Mucosa of descending colon (tissue), 3 donors: Measurements from ENCODE around the gene NPB. TPM values are rescaled to one million over a fixed set of nuclear protein-coding genes. Genes with fewer than 3 reads are reported as not detected.

Experiments used
- ATAC-seq: fragments of 200-7000 bp; cut with Tn5 transposase; one replicate; pipeline ENCODE4 v1.9.1; 2020; ENCODE audit warnings: mild to moderate bottlenecking, moderate library complexity
- DNase-seq, 3 donors: peaks; one replicate each; pipeline ENCODE4 v3.0.0-alpha.2; 2020
- H3K36me3 ChIP-seq: fragments of 200-600 bp; one replicate; pipeline ENCODE4 v1.8.0; 2021; ENCODE audit warnings: low read depth, mild to moderate bottlenecking
- H3K4me1 ChIP-seq: fragments of 200-600 bp; one replicate; pipeline ENCODE4 v1.8.0; 2021; ENCODE audit warnings: low read depth, mild to moderate bottlenecking
- H3K4me3 ChIP-seq: fragments of 200-600 bp; one replicate; pipeline ENCODE4 v1.8.0; 2021; ENCODE audit warnings: mild to moderate bottlenecking
- H3K9me3 ChIP-seq: fragments of 200-600 bp; one replicate; pipeline ENCODE4 v1.8.0; 2021; ENCODE audit warnings: mild to moderate bottlenecking
- CTCF ChIP-seq: fragments of 200-600 bp; IDR thresholded peaks from one replicate; pipeline ENCODE4 v1.8.0; 2022; ENCODE audit warnings: antibody characterized with exemption, mild to moderate bottlenecking
- intact Hi-C, 2 donors: fragments of 100-400 bp; cut with DNase I in 1 of 2; cut with micrococcal nuclease in 1 of 2; formaldehyde crosslinking; loops; one replicate each; pipeline versions ENCODE4 v1.11.0 to v1.11.1; 2022; cut with DNase I, micrococcal nuclease
- total RNA-seq, 3 donors: library from RNA; stranded (reverse); fragmentation: NEBNext Ultra II Directional in 2 of 3; extraction: Animal tissue kit (Norgen Biotek cat#: 25700) in 2 of 3; gene quantifications; one replicate each; pipeline versions ENCODE4 v1.2.1 to v1.2.4, GENCODE V29; 2021 to 2023
- donor health status: DM: no; HTN: no; CAD: no; lungs with moderate emphysema.
- donor health status: DM: no; HTN: no; CAD: no.
- donor health status: DM: no; HTN: yes; CAD: no.

Gene NPB
- total RNA-seq, 3 donors from 2014 or later = 0.12 to 0.51 (median 0.26) TPM

- no peak for TF ChIP-seq CTCF
- H3K4me1 ChIP-seq = peaks cover 17% of the 10 kb centered on the region
- H3K36me3 ChIP-seq = peaks cover 9% of the 10 kb centered on the region
- peak; percentile 94 for ATAC-seq
- intact Hi-C loops = no loop called here
- peak within 1 kb of the TSS; percentile 70 for H3K4me3 ChIP-seq
- H3K9me3 ChIP-seq = no peaks in the 10 kb centered on the region
- peak; percentile 94 to 96 (median 96) for DNase-seq
These were observed 9.4 kb downstream of the NPB start, which contains the start of gene PCYT2 for GRCh38 chr17:81911277-81911961. Gene PCYT2 (minus strand): TSS chr17:81911399. CDS start chr17:81911355, 44 bp downstream.

GRCh38 chr17:81911969-81912368 is 9.9 kb downstream of the NPB start:
- Histone ChIP-seq H3K36me3 (peaks cover 9% of the 10 kb centered on the region), H3K9me3 (no peaks in the 10 kb centered on the region), H3K4me3 (no peak overlapping the region), H3K4me1 (peaks cover 22% of the 10 kb centered on the region)
- intact Hi-C loops = no loop called here
- ATAC-seq = no peak
- DNase-seq = no peak
- no peak for TF ChIP-seq CTCF

GRCh38 chr17:81912441-81913309 is 10.6 kb downstream of the NPB start:
- peaks cover 22% of the 10 kb centered on the region for H3K4me1 ChIP-seq
- H3K9me3 ChIP-seq = no peaks in the 10 kb centered on the region
- H3K4me3 ChIP-seq = no peak overlapping the region
- peaks cover 9% of the 10 kb centered on the region for H3K36me3 ChIP-seq
- ATAC-seq (no peak), DNase-seq (no peak)
- intact Hi-C loops = no loop called here
- TF ChIP-seq CTCF = no peak

DNA sequence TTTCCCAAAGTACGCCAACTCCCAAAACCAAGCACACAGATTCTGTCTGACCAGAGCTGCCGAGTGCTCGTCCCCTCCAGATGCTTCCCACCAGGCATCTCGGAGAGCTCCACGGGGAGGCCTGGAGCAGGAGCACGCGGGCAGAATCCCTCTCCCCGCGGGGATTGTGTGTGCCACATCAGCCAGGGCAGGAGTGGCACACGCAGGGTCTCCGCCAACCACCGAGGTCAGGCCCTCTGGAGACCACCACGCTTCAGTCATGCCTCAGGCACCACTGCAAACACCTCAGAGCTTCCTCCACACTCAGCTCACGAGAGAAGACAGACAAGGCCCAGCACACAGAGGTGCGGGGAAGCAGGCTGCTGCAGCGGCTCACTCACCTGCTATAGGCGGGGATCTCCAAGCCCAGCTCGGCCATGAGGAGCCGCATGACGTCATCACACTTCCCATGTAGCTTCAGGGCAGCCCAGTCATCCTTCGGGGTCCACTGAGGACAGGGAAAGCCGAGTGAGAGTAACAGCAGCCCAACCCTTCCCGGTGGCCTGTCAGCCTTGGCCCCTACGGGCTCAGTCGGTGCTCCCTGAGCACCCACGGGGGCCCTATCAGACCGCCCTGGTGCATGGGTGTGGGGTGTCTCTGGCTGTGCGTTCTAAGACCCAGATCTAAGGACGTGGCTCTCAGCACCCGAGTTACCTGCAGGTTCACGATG is 11.5 kb downstream of the NPB start:
- H3K4me1 ChIP-seq = peaks cover 27% of the 10 kb centered on the region
- ATAC-seq (no peak), DNase-seq (no peak)
- no peaks in the 10 kb centered on the region for H3K9me3 ChIP-seq
- H3K36me3 ChIP-seq = peaks cover 9% of the 10 kb centered on the region
- no peak overlapping the region for H3K4me3 ChIP-seq
- intact Hi-C loops = no loop called here
- no peak for TF ChIP-seq CTCF

- Histone ChIP-seq H3K4me1 (peaks cover 31% of the 10 kb centered on the region), H3K36me3 (peaks cover 9% of the 10 kb centered on the region), H3K4me3 (no peak overlapping the region), H3K9me3 (no peaks in the 10 kb centered on the region)
- DNase-seq (no peak), ATAC-seq (no peak)
- intact Hi-C loops = no loop called here
- TF ChIP-seq CTCF = no peak
These were observed 12.2 kb downstream of the NPB start for GRCh38 chr17:81914103-81914850.
